ENCODE results near the gene CCDC85C.

Gene CCDC85C

GRCh38 chr14:99626041-99626648 is 22.1 kb upstream of the CCDC85C start:
- no peak for ATAC-seq (replicated peaks; ENCODE audit: extremely low read depth, poor library complexity, severe bottlenecking)

GRCh38 chr14:99625476-99625875 is 21.5 kb upstream of the CCDC85C start:
- Mint-ChIP-seq H3K27ac (ENCODE audit: low read depth) (no peak overlapping the region), H3K9me3 (no peaks in the 10 kb centered on the region), H3K27me3 (peaks cover 58% of the 10 kb centered on the region), H3K4me3 (no peak overlapping the region), H3K36me3 (ENCODE audit: insufficient read depth) (no peaks in the 10 kb centered on the region), H3K4me1 (no peaks in the 10 kb centered on the region)
- ATAC-seq (replicated peaks; ENCODE audit: extremely low read depth, poor library complexity, severe bottlenecking) (no peak), DNase-seq (ENCODE audit: low spot score in 2 of 2) (no peak)

More at GRCh38 chr14:99626041-99626648, 22.1 kb upstream of the CCDC85C start:
- Mint-ChIP-seq H3K4me1 (no peaks in the 10 kb centered on the region), H3K36me3 (ENCODE audit: insufficient read depth) (no peaks in the 10 kb centered on the region), H3K27me3 (peaks cover 58% of the 10 kb centered on the region), H3K27ac (ENCODE audit: low read depth) (no peak overlapping the region), H3K9me3 (no peaks in the 10 kb centered on the region), H3K4me3 (no peak overlapping the region)
- no peak for DNase-seq (ENCODE audit: low spot score in 2 of 2)

DNA sequence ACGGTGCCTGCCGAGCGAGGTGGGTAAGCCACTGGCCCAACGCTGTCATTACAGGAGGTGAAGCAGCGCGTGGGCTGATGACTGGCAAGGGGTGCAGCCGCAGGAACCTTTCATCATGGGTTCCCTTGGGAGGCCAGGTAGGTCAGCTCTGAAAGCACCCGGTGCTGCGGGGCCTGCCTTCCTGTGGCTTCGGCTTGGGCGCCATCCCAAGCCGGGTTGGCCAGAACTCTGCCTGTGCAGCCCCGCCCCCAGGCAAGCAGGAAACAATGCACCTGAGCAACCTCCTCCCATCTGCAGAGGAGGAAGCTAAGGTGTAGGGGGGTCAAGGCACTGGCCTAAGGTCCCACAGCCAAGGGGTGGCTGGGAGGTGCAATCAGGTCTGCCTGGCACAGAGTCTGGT is 21.0 kb upstream of the CCDC85C start:
- DNase-seq (ENCODE audit: low spot score in 2 of 2): no peak
- Mint-ChIP-seq H3K9me3 (no peaks in the 10 kb centered on the region), H3K36me3 (ENCODE audit: insufficient read depth) (no peaks in the 10 kb centered on the region), H3K27ac (ENCODE audit: low read depth) (no peak overlapping the region), H3K4me1 (no peaks in the 10 kb centered on the region), H3K4me3 (no peak overlapping the region), H3K27me3 (peaks cover 58% of the 10 kb centered on the region)
- no peak for ATAC-seq (replicated peaks; ENCODE audit: extremely low read depth, poor library complexity, severe bottlenecking)

GRCh38 chr14:99624024-99624423 is 20.0 kb upstream of the CCDC85C start:
- no peak for ATAC-seq (replicated peaks; ENCODE audit: extremely low read depth, poor library complexity, severe bottlenecking)
- no peak for DNase-seq (ENCODE audit: low spot score in 2 of 2)
- H3K36me3 Mint-ChIP-seq (ENCODE audit: insufficient read depth): no peaks in the 10 kb centered on the region
- H3K9me3 Mint-ChIP-seq: no peaks in the 10 kb centered on the region
- H3K27ac Mint-ChIP-seq (ENCODE audit: low read depth): no peak overlapping the region
- H3K4me3 Mint-ChIP-seq: no peak overlapping the region
- peaks cover 59% of the 10 kb centered on the region for H3K27me3 Mint-ChIP-seq
- H3K4me1 Mint-ChIP-seq: no peaks in the 10 kb centered on the region

GRCh38 chr14:99621948-99622347 is 17.9 kb upstream of the CCDC85C start:
- no peak for DNase-seq (ENCODE audit: low spot score in 2 of 2)
- Mint-ChIP-seq H3K4me1 (no peaks in the 10 kb centered on the region), H3K9me3 (no peaks in the 10 kb centered on the region), H3K27me3 (peaks cover 61% of the 10 kb centered on the region), H3K4me3 (no peak overlapping the region), H3K36me3 (ENCODE audit: insufficient read depth) (no peaks in the 10 kb centered on the region), H3K27ac (ENCODE audit: low read depth) (no peak overlapping the region)
- no peak for ATAC-seq (replicated peaks; ENCODE audit: extremely low read depth, poor library complexity, severe bottlenecking)

- Mint-ChIP-seq H3K4me3 (no peak overlapping the region), H3K9me3 (no peaks in the 10 kb centered on the region), H3K4me1 (no peaks in the 10 kb centered on the region), H3K27ac (ENCODE audit: low read depth) (no peak overlapping the region), H3K27me3 (peaks cover 63% of the 10 kb centered on the region), H3K36me3 (ENCODE audit: insufficient read depth) (no peaks in the 10 kb centered on the region)
- DNase-seq (ENCODE audit: low spot score in 2 of 2): no peak
- ATAC-seq (replicated peaks; ENCODE audit: extremely low read depth, poor library complexity, severe bottlenecking): no peak
These were observed 16.1 kb upstream of the CCDC85C start for GRCh38 chr14:99619835-99620834.

DNA sequence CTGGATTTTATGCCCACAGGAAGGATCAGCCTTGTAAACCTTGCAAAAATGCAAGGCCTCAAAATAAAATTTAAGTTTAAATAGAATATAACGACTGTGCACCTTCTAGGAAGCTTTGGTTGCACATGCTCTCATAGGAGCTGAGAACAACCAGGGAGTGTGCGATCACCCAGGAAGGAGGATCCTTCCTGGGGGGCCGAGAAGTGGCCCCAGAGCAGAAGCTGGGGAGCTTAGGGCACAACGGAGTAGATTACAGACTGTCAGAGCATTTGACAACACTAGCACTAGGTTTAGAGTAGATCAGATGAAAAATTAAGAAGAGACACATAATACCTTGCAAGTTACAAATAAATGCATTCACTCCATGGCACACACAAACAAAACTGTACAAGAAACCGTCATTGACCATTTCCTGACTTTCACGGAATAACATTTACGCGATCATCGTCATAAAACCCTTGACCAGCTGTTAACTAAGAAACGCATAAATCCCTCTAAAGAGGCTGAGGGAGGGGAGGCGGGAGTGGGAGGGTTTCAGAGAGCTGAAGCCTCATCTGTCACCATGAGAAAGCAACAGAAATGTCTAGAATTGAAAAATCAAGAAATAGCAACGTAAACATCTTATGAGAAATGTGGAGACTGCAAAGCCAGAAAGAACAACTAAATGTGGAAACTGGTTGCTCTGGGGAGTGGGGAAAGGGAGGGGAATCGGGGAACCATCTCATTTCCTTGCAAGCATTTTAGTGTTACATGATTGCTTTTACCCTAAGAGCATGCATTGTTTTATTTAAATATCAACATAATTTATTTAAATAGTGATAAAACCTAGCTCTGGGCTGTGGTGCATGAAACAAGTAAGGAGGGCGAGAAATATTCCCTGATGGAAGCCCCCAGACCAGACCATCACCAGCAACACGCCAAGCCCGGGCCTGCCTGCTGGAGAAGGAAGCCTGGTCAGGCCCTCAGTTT is 13.1 kb upstream of the CCDC85C start:
- no peaks in the 10 kb centered on the region for H3K9me3 Mint-ChIP-seq
- ATAC-seq (replicated peaks; ENCODE audit: extremely low read depth, poor library complexity, severe bottlenecking): no peak
- no peak overlapping the region for H3K27ac Mint-ChIP-seq (ENCODE audit: low read depth)
- no peak for DNase-seq (ENCODE audit: low spot score in 2 of 2)
- H3K36me3 Mint-ChIP-seq (ENCODE audit: insufficient read depth): no peaks in the 10 kb centered on the region
- H3K4me3 Mint-ChIP-seq: no peak overlapping the region
- peaks cover 38% of the 10 kb centered on the region for H3K27me3 Mint-ChIP-seq
- H3K4me1 Mint-ChIP-seq: no peaks in the 10 kb centered on the region

- Mint-ChIP-seq H3K27ac (ENCODE audit: low read depth) (no peak overlapping the region), H3K4me3 (no peak overlapping the region), H3K36me3 (ENCODE audit: insufficient read depth) (no peaks in the 10 kb centered on the region), H3K27me3 (peaks cover 35% of the 10 kb centered on the region), H3K9me3 (no peaks in the 10 kb centered on the region), H3K4me1 (no peaks in the 10 kb centered on the region)
- no peak for ATAC-seq (replicated peaks; ENCODE audit: extremely low read depth, poor library complexity, severe bottlenecking)
- DNase-seq (ENCODE audit: low spot score in 2 of 2): no peak
These were observed 11.6 kb upstream of the CCDC85C start for GRCh38 chr14:99615497-99616157.

- ATAC-seq (replicated peaks; ENCODE audit: extremely low read depth, poor library complexity, severe bottlenecking) (no peak), DNase-seq (ENCODE audit: low spot score in 2 of 2) (no peak)
- H3K4me1 Mint-ChIP-seq: peaks cover 6% of the 10 kb centered on the region
- H3K36me3 Mint-ChIP-seq (ENCODE audit: insufficient read depth): no peaks in the 10 kb centered on the region
- H3K27me3 Mint-ChIP-seq: peaks cover 24% of the 10 kb centered on the region
- no peak overlapping the region for H3K4me3 Mint-ChIP-seq
- H3K9me3 Mint-ChIP-seq: no peaks in the 10 kb centered on the region
- H3K27ac Mint-ChIP-seq (ENCODE audit: low read depth): no peak overlapping the region
These were observed 8.8 kb upstream of the CCDC85C start for GRCh38 chr14:99612738-99613330.

GRCh38 chr14:99612071-99612737 is 8.2 kb upstream of the CCDC85C start:
- DNase-seq (ENCODE audit: low spot score in 2 of 2) (no peak), ATAC-seq (replicated peaks; ENCODE audit: extremely low read depth, poor library complexity, severe bottlenecking) (no peak)
- Mint-ChIP-seq H3K27me3 (peaks cover 23% of the 10 kb centered on the region), H3K4me1 (peaks cover 6% of the 10 kb centered on the region), H3K36me3 (ENCODE audit: insufficient read depth) (no peaks in the 10 kb centered on the region), H3K4me3 (no peak overlapping the region), H3K27ac (ENCODE audit: low read depth) (no peak overlapping the region), H3K9me3 (no peaks in the 10 kb centered on the region)

DNA sequence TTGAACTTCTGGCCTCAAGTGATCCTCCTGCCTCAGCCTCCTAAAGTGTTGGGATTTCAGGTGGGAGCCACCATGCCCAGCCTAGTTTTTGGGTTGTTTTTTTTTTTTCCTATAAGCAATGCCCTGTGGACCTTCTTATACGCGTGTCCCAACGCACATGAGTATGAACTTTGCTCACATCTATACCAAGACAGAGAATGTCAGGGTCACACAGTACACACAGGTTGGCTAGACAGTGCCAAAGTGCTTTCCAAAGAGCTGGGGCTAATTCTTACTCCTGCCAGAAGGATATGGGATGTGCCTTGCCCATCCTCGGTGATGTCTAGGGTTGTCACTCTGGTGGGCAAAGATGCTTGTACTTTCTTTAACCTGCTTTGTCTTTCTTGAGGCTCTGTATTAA is 7.6 kb upstream of the CCDC85C start:
- Mint-ChIP-seq H3K36me3 (ENCODE audit: insufficient read depth) (no peaks in the 10 kb centered on the region), H3K4me1 (peaks cover 6% of the 10 kb centered on the region), H3K27ac (ENCODE audit: low read depth) (no peak overlapping the region), H3K27me3 (peaks cover 18% of the 10 kb centered on the region), H3K9me3 (no peaks in the 10 kb centered on the region), H3K4me3 (no peak overlapping the region)
- ATAC-seq (replicated peaks; ENCODE audit: extremely low read depth, poor library complexity, severe bottlenecking) (no peak), DNase-seq (ENCODE audit: low spot score in 2 of 2) (no peak)

Measured in central memory CD8-positive, alpha-beta T cell (primary cell).